HG03565 (cell line): ENCODE results near the gene MTR.

Experiments
- ATAC-seq: cut with Tn5 transposase; IDR thresholded peaks from one replicate; pipeline ENCODE4 v1.9.1; 2021; ENCODE audit warnings: mild to moderate bottlenecking, moderate library complexity; ENCODE audit not compliant: unreplicated experiment

Gene MTR

DNA sequence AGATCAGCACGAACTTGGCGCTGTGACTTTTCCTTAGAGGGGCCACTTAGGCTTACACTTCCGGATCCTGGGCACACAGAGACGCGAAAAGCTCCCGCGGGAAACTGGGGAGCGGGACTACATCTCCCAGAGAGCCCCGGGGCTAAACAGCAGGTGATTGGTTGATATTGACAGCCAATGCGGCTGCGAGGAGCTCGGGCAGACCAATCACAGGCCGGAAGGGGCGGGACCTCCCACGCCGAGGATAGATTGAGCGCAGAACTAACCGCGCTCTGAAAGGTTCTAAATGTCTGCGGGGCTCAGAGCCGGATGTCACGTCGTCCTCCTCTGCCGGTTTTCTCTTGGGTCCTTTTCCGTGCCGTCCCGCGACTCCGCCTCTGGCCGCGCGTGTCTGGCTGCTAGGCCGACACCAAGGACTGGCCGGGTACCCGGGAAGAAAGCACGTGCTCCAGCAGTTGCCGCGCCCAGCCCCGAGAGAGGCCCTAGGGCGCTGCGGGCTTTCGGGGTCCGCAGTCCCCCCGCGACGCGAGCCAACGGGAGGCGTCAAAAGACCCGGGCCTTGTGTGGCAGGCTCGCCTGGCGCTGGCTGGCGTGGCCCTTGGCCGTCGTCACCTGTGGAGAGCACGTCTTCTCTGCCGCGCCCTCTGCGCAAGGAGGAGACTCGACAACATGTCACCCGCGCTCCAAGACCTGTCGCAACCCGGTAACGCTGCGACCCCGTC is at the start of gene MTR:
MTR (plus strand) TSS at position 258 of the 722 bp plus-strand sequence; CDS start at position 670, 412 bp downstream.
- peak; percentile 97 for ATAC-seq

DNA sequence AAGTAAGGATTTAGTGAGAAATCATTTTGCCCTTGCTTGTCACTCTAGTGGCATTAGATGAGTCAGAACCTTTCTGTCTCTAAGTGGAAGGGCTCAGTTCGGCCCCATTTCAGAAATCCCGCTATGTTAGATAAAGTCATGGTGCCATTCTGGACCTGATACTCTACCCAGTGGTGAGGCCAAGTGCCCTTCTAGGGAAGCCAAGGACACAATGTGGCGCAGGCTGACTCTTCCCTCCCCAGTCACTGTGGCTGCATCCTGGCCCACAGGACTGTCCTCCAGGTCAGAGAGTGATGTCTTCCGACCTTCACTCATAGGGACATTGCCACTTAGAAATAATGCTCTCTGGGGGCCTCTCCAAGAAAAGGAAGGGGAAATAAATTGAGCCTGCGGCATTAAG is 48.3 kb upstream of the MTR start:
- no peak for ATAC-seq

DNA sequence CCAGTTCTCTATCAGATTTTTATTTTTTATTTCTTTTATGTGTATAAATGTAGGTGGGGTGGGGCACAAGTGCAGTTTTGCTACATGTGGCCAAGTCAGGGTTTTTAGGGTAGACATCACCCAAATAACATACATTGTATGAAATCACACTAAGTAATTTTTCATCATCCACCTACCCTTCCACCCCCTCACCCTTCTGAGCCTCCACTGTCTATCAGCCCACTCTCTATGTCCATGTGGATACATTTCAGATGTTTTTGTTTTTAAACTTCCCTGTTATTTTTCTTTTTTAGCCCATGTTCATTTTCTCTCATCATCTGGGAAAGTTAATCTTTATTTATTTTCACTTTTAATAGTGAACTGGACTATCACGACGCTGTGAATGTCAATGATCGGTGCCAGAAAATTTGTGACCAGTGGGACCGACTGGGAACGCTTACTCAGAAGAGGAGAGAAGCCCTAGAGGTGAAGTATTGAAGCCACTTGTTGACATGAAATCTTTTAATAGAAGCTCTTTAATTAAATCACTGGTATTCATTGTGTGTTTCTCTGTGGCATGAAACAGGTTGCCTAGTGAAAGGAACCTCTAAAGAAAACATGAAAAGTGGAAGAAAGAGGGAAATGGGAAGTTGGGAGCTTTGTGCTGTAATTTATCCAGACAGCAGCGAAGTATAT is 47.6 kb upstream of the MTR start:
- no peak for ATAC-seq

DNA sequence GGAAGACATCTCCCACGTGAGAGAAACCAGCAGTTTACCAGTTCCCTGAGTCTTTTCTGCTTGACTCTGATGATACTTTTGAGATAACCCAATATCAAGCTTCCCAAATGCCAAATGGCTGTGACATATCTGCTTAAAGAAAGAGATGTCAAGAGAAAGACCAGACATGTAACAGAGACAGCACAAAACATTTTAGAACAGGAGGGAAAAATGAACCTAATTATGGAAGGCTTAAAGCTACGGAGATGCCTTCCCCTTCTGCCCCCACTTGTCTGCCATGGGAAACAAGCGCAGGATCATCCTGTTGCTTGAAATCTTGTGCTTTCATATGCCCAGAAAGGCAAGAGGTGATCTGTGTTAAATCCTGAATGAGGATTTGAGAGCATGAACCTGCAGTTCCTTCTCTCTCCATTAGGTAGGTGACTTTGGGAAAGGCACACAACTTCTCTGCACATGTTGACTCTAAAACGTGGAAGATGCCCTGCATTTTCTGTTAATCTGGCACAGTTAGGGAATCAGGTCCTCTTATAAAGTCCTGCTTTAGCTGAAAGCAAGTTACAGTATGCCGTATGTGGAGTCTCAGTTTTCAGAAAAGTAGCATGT is 46.7 kb upstream of the MTR start:
- no peak for ATAC-seq

DNA sequence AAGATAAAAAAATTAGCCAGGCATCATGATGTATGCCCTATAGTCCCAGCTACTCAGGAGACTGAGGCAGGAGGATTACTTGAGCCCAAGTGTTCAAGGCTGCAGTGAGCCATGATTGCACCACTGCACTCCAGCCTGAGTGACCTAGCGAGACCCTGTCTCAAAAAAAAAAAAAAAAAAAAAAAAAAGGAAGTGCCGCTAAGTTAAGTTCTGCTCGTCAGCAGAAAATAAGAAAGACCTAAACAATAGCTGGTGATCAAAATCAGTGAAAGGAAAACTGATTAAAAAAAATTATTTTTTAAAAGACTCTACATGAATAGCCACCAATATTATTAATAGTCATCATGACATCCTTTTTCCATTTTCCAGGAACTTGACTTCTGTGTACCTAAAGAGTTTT is 44.2 kb upstream of the MTR start:
- ATAC-seq, result no peak

DNA sequence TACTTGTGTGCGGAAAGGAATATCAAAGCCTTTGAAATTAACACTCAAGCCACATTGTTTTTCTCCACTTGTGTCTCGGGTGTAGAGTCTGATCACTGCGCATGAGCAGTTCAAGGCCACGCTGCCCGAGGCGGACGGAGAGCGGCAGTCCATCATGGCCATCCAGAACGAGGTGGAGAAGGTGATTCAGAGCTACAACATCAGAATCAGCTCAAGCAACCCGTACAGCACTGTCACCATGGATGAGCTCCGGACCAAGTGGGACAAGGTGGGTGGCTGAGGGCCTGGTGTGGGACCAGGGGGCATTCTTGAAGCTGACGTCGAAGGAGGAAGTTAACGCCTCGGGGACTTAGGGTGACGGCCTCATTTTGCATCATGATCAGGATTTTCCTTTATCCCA is 43.7 kb upstream of the MTR start:
- ATAC-seq, result no peak

DNA sequence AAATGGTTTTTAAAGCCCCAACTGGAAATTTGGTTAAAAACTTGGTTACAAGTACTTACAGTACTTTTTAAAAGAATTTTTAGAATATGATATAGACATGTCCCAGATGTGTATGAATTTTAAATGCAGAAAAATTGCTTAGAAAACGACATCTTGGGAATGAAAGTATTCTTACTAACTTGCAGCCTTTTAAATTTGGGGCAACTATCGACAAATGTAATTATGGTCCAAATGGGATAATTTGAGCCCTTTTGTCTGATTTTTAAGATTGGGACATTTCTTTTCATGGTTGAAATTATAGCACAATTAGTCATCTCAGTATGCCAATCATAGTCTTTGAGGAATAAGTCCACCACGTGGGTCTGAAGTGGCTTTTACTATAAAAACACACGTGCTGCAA is 43.2 kb upstream of the MTR start:
- ATAC-seq, result no peak

DNA sequence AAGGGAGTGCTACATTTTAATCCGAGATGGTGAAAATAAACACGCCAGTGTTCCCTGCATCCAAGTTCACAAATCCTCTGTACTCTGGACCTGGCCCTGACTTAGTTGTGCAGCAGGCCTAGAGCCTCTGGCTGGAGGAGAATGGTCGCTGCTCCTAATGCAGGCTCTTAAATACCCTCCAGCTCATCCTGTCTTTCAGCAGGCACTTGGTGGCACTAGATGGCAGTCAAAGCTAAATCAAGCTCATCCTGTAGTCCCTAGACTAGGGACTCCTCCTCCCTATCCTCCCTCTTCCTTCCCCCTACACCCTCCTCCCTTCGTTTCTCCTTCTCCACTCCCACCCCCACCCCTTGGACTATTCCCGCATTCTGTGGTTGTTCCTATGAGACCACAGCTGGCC is 41.6 kb upstream of the MTR start:
- ATAC-seq, result no peak

DNA sequence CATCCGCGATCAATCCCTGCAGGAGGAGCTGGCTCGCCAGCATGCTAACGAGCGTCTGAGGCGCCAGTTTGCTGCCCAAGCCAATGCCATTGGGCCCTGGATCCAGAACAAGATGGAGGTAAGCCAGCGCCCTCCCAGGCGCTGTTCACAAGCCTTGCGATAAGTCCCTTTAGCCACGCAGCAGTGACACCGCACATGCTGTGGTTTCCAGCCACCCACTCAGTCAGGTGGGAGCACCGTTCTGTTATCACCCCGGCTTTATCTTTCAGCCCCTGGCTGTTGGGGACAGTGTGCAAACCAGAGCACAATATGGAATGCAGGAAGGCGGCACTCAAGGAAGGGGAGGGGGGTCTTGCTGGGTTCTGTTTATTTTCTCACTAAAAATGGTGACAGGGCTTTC is 41.1 kb upstream of the MTR start:
- ATAC-seq, result no peak

DNA sequence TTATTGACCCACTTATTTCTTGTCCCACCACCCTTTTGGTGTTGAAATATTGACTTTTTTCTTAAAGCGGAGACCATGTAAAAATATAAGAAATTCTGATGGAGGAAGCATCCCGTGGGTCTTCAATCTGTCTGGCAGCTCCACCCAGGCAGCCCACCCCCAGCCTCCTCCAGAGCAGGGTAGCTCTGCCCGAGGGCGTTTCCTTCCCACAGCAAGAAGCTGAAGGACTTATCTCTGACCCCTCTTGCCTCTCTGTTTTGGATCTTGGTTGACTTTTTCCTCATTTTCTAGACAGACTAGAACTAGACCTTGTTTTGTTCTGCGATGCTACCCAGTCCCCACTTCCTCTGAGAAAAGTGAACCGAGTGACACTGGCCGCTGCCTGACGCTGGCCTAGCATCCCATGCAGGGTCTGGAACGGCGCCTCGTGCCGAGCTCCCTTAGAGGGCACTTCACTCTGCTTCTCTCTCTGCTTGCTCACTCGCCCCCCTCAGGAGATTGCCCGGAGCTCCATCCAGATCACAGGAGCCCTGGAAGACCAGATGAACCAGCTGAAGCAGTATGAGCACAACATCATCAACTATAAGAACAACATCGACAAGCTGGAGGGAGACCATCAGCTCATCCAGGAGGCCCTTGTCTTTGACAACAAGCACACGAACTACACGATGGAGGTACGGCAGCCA is 40.4 kb upstream of the MTR start:
- no peak for ATAC-seq

DNA sequence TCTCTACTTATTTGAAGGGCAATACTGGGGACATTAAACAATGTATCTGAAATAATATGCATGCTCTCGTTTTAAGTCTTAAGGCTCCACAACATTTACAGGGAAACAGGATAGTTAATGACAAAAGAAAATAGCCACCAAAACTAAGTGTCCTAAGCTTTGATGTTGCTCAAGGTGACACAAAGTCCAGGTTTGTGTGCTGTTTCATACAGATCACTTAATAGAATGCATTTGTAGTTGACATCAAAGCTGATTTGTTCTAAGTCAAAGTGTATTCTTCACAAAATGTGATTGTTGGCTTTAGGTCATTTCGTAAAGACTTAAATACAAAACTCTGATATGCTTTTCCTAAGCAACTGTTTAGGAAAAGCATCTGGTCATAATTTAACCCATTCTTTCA is 37.5 kb upstream of the MTR start:
- ATAC-seq, result no peak

DNA sequence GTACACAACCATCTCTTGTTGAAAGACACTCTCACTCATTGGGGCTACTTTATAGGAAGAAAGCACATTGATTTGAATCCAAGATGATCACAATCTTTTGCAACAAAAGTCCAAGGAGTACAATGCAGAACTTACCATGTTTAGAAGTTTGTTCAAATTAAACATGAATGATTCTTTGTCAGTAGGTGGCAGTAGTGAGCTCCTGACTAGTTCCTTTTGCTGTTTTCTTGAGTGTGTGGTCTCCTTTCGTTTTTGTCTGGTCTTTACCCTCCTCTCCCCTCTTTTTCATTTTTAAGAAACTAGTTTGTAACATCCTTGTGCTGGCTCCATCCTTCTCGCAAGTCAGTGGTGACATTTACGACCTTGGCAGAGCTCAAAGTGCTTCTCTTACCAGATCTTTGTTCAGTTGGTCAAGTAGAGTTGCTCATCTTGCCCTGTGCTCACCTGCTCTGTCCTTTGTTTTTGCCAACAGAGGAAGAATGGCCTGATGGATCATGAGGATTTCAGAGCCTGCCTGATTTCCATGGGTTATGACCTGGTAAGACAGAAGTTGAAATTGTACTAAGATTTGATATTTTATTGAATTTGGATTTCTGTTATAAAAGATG is 35.7 kb upstream of the MTR start:
- ATAC-seq, result peak; percentile 59

DNA sequence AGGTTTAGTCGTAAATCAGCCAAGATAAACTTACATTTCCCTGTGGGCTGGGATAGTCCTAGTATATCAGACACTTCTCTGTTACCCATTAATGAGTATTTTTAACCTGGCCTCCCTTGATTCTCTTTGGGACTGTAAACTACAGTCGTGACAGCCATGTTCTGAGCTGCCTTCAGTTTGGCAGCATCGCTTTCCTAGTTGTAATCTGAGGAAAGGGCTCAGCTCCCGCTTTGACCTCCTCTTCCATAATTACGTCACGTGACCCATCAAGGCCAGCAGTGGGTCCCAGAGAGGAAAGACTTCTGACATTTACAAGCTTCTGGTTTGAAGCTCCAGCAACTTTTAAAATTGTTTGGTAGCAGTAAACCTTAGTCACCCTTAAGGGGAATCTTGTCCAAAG is 34.6 kb upstream of the MTR start:
- ATAC-seq, result no peak

DNA sequence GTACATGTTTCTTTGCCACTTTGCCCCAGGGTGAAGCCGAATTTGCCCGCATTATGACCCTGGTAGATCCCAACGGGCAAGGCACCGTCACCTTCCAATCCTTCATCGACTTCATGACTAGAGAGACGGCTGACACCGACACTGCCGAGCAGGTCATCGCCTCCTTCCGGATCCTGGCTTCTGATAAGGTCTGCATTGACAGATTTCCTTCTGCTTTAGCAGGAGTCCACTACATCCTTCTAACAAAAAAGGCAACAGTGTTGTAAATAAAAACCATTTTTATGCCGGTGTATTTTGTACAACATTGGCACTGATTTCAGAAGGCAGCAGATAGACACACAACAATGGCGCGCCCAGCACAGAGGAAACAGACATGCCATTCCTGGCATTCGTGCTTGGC is 34.1 kb upstream of the MTR start:
- ATAC-seq, result no peak

DNA sequence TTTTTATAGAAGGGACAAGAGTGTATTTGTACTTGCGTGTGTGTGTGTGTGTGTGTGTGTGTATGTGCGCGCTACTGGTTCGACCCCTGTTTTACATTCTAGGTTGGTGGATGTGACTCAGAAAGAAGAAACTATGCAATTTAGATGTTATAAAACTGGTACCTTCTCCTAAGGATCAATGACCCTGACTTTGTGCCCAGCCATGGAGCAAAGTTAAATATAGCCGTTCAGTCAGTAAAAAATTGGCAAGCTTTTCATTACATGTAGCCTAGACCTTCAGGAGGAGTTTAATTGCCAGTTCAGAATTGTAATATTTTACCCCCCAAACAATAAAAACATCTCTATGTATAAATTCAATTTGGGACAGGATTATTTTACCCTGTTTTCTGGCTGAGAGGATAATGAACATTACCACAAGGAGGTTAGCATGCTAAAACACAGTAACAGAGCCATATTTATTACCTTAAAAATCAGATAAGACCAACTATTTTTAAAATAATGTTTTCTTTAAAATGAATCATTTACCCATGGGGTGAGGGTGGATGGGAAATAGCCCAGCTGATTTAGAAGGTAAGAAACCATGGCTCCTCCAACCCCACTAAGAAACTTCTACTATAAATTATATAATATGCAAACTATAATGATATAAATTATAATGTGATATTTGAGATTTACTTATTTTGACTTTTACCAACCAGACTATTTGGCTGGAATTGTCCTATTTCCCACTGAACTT is 33.5 kb upstream of the MTR start:
- no peak for ATAC-seq

DNA sequence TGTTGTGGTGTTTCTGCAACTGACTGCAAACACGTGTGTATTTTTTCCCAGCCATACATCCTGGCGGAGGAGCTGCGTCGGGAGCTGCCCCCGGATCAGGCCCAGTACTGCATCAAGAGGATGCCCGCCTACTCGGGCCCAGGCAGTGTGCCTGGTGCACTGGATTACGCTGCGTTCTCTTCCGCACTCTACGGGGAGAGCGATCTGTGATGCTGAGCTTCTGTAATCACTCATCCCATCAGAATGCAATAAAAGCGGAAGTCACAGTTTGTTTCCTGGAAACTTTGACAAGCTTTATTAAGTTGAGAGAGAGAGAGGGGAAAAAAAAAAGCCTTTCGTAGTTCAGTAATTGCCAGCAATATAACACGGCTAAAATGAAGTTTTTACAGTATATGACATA is 32.7 kb upstream of the MTR start:
- ATAC-seq, result no peak

DNA sequence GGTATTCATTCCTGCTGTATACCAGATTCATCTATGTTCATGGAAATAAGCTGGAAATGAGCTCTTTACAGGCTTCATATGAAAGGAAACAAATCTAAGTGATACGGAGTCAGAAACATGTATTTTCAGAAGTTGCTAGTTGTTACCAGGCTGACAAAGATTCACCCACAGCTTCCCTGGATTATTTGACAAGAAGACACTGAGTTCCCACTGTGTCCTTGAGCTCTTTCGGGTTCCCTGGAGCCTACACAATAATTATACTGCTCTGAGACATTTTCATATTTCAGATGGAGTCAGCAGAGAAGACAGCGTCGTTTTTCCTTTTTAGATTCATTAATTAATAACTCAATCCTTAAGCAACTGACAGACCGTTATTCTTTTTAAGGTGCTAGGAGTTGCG is 29.3 kb upstream of the MTR start:
- no peak for ATAC-seq

DNA sequence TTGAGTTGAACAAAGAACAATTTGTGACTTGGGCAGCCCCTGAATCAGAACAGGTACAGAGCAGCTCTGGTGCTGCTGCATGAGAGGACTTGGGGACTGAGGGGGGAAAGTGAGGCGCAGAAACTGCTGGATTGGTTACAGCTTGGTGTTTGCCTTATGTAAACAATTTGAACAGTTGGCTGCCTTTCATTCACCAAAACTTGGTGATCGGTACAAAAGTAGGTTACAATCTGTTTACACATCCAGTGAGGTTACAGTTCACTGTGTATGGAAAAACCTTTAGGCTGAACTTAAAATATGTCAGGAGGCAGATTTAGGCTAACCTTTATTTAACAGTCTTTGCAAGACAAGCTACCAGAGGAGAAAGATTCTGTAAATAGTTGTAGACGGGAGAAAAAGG is 28.6 kb upstream of the MTR start:
- no peak for ATAC-seq

DNA sequence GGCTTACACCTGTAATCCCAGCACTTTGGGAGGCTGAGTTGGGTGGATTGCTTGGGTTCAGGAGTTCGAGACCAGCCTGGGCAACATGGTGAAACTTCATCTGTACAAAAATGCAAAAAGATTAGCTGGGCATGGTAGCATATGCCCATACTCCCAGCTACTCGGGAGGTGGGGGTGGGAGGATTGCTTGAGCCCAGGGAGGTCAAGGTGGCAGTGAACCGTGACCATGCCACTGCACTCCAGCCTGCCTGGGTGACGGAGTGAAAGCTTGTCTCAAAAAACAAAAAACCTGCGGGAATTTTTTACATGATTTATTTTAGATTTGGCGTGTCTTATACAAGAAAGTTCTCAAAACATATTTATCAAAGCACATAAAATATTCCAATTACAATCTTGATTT is 27.8 kb upstream of the MTR start:
- ATAC-seq, result no peak

DNA sequence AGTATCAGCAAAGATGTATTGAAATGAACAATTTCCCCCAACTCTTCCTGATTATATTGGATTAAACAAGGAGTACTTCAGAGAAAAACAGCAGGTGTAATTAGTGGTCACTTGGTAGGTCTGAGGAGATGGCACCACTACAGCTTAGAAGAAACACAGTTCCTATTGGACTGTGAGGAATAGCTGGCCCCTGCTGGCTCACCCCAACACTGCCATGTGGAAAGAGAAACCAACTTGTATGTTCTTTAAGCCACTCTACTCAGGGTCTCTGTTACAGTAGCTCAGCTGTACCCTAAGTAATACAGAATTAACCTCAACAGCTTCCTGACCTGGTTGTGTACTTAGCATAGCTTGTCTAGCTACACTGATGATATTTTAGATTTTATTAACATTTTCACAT is 26.5 kb upstream of the MTR start:
- ATAC-seq, result no peak

DNA sequence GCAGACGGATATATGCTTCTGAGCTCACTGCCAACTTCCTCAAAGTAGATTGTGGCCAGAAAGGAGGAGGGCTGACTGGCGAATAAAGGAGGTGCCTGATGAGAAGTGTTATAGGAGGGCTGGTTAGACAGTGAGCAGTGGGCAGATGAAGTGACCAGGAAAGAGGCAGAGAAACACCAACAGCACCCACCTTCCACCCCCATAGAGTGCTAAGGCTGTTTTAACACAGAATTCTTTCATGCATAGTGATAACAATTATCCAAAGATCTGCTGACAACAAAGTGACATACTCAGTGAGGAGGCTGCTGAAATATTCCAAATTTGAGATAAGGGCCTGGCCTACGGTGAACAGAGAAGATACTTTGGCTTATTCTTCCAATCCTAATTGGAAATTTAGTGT is 21.2 kb upstream of the MTR start:
- no peak for ATAC-seq
